SU-DHL-6 (cell line): ENCODE data around the gene IGF2BP2.

Experiments used
- H2AFZ ChIP-seq: fragments of 200-600 bp; sonication (generic); 2 replicates; pipeline ENCODE4 v1.6.1; 2014; ENCODE audit warnings: low read depth, mild to moderate bottlenecking, moderate library complexity, mixed read lengths, antibody characterized with exemption, low read length; ENCODE audit not compliant: severe bottlenecking
- H3F3A ChIP-seq: fragments of 200-600 bp; shearing (Covaris generic); 2 replicates; pipeline ENCODE4 v1.6.0; 2016; ENCODE audit warnings: antibody characterized with exemption, mild to moderate bottlenecking; ENCODE audit not compliant: insufficient read depth
- H3K27ac ChIP-seq: fragments of 200-600 bp; sonication (generic); 2 replicates; pipeline ENCODE4 v1.5.1; 2016; ENCODE audit warnings: low read depth, mild to moderate bottlenecking, low read length, moderate library complexity, mixed read lengths
- H3K27me3 ChIP-seq: fragments of 200-600 bp; sonication (generic), shearing (Covaris generic); 2 replicates; pipeline ENCODE4 v1.6.0; 2014; ENCODE audit warnings: mild to moderate bottlenecking, low read length
- H3K36me3 ChIP-seq: fragments of 200-600 bp; sonication (generic); 2 replicates; pipeline ENCODE4 v1.6.1; 2014; ENCODE audit warnings: mild to moderate bottlenecking, low read length, mixed read lengths
- H3K4me2 ChIP-seq: fragments of 300-600, 200-600 bp; shearing (Covaris generic), sonication (generic); 2 replicates; pipeline ENCODE4 v1.6.0; 2014; ENCODE audit warnings: low read length, low read depth, mild to moderate bottlenecking; ENCODE audit not compliant: poor library complexity, severe bottlenecking
- H3K4me3 ChIP-seq: fragments of 200-600 bp; sonication (generic); 2 replicates; pipeline ENCODE4 v1.5.1; 2014; ENCODE audit warnings: antibody characterized with exemption, low read length, mild to moderate bottlenecking, mixed read lengths; ENCODE audit not compliant: insufficient read depth, poor library complexity, severe bottlenecking
- H3K79me2 ChIP-seq: fragments of 200-600 bp; sonication (generic); 2 replicates; pipeline ENCODE4 v1.6.1; 2014; ENCODE audit warnings: mild to moderate bottlenecking, low read length, moderate library complexity; ENCODE audit not compliant: insufficient read depth
- H3K9ac ChIP-seq: fragments of 200-600 bp; sonication (generic); 2 replicates; pipeline ENCODE4 v1.7.0; 2014; ENCODE audit warnings: mild to moderate bottlenecking, low read length
- H3K9me2 ChIP-seq: fragments of 200-600 bp; sonication (generic); replicated peaks from 2 replicates; pipeline ENCODE4 v1.6.1; 2014; ENCODE audit warnings: low read length; ENCODE audit not compliant: insufficient read depth
- H3K9me3 ChIP-seq: fragments of 200-600 bp; sonication (generic); 2 replicates; pipeline ENCODE4 v1.6.1; 2014; ENCODE audit warnings: low read length, mixed read lengths; ENCODE audit not compliant: insufficient read depth
- H4K20me1 ChIP-seq: fragments of 200-600 bp; sonication (generic); 2 replicates; pipeline ENCODE4 v1.6.1; 2014; ENCODE audit warnings: low read depth, mild to moderate bottlenecking, antibody characterized with exemption, low read length, moderate library complexity, mixed read lengths
- CTCF ChIP-seq: fragments of 200-600 bp; sonication (generic); IDR thresholded peaks from one replicate; pipeline ENCODE4 v1.5.1; 2017; ENCODE audit warnings: antibody characterized with exemption, mild to moderate bottlenecking, low read length, moderate library complexity; ENCODE audit not compliant: insufficient read depth, poor library complexity, severe bottlenecking
- EZH2phosphoT487 ChIP-seq: fragments of 200-600 bp; sonication (generic), shearing (Covaris generic); conservative IDR thresholded peaks from 2 replicates; pipeline ENCODE4 v1.6.1; 2018; ENCODE audit warnings: mild to moderate bottlenecking, antibody characterized with exemption, low read length, moderate library complexity, mixed read lengths

IGF2BP2 gene

GRCh38 chr3:185648396-185648795 lies 176.4 kb downstream of the IGF2BP2 start:
- TF ChIP-seq EZH2phosphoT487 (no peak), CTCF (no peak)
- H3K27ac ChIP-seq: no peak overlapping the region
- H3F3A ChIP-seq: no peaks in the 10 kb centered on the region
- no peak overlapping the region for H3K9ac ChIP-seq
- H3K9me3 ChIP-seq: no peaks in the 10 kb centered on the region
- H4K20me1 ChIP-seq: no peaks in the 10 kb centered on the region
- H3K4me3 ChIP-seq: no peak overlapping the region
- no peaks in the 10 kb centered on the region for H3K9me2 ChIP-seq
- H3K36me3 ChIP-seq: no peaks in the 10 kb centered on the region
- H3K27me3 ChIP-seq: no peaks in the 10 kb centered on the region
- no peak overlapping the region for H2AFZ ChIP-seq
- no peak overlapping the region for H3K4me2 ChIP-seq
- H3K79me2 ChIP-seq: no peaks in the 10 kb centered on the region

- TF ChIP-seq EZH2phosphoT487 (no peak), CTCF (no peak)
- no peak overlapping the region for H3K4me3 ChIP-seq
- H2AFZ ChIP-seq: no peak overlapping the region
- H3K27ac ChIP-seq: no peak overlapping the region
- H3K79me2 ChIP-seq: no peaks in the 10 kb centered on the region
- no peak overlapping the region for H3K4me2 ChIP-seq
- H3K9ac ChIP-seq: no peak overlapping the region
- H4K20me1 ChIP-seq: no peaks in the 10 kb centered on the region
- H3F3A ChIP-seq: no peaks in the 10 kb centered on the region
- H3K27me3 ChIP-seq: no peaks in the 10 kb centered on the region
- H3K9me2 ChIP-seq: no peaks in the 10 kb centered on the region
- no peaks in the 10 kb centered on the region for H3K9me3 ChIP-seq
- no peaks in the 10 kb centered on the region for H3K36me3 ChIP-seq
Observed at GRCh38 chr3:185647880-185648210, 177.0 kb downstream of the IGF2BP2 start.

GRCh38 chr3:185647134-185647879 lies 177.5 kb downstream of the IGF2BP2 start:
- Histone ChIP-seq H3K79me2 (no peaks in the 10 kb centered on the region), H3K27me3 (no peaks in the 10 kb centered on the region), H3F3A (no peaks in the 10 kb centered on the region), H4K20me1 (no peaks in the 10 kb centered on the region), H3K27ac (no peak overlapping the region), H2AFZ (no peak overlapping the region), H3K9me2 (no peaks in the 10 kb centered on the region), H3K4me3 (no peak overlapping the region), H3K9ac (no peak overlapping the region), H3K4me2 (no peak overlapping the region), H3K9me3 (no peaks in the 10 kb centered on the region), H3K36me3 (no peaks in the 10 kb centered on the region)
- TF ChIP-seq CTCF (no peak), EZH2phosphoT487 (no peak)
